HepG2 (cell line): ENCODE measurements around the gene CHST11.

Source experiments
- ELF1 ChIP-seq: sonication (generic); formaldehyde crosslinking; IDR thresholded peaks from 2 replicates; pipeline ENCODE4 v1.4.0; 2020; ENCODE audit warnings: missing genetic modification reagents
- PBX3 ChIP-seq: sonication (generic); formaldehyde crosslinking; IDR thresholded peaks from 2 replicates; pipeline ENCODE4 v1.8.1; 2023; ENCODE audit warnings: missing genetic modification reagents, inconsistent platforms, borderline replicate concordance
- ZNF577 ChIP-seq: sonication (generic); formaldehyde crosslinking; IDR thresholded peaks from 2 replicates; pipeline ENCODE4 v1.4.0; 2020; ENCODE audit warnings: mild to moderate bottlenecking, low read depth, missing genetic modification reagents, borderline replicate concordance
- ZNF776 ChIP-seq: sonication (generic); formaldehyde crosslinking; IDR thresholded peaks from 2 replicates; pipeline ENCODE4 v1.4.0; 2020; ENCODE audit warnings: mild to moderate bottlenecking, missing genetic modification reagents
- TF ChIP-seq, protein P1 (sequence below): sonication (generic); formaldehyde crosslinking; IDR thresholded peaks from 2 replicates; pipeline ENCODE4 v1.5.0; 2020; ENCODE audit warnings: mild to moderate bottlenecking, missing genetic modification reagents, moderate library complexity
- TF ChIP-seq, protein P2 (sequence below), 2 experiments: IDR thresholded peaks; 2 replicates each; pipeline ENCODE4 v1.6.1; 2011 to 2012; ENCODE audit warnings: low read length in 2 of 2, borderline replicate concordance in 1 of 2, low read depth in 1 of 2, mild to moderate bottlenecking in 1 of 2, moderate library complexity in 1 of 2

DNA sequence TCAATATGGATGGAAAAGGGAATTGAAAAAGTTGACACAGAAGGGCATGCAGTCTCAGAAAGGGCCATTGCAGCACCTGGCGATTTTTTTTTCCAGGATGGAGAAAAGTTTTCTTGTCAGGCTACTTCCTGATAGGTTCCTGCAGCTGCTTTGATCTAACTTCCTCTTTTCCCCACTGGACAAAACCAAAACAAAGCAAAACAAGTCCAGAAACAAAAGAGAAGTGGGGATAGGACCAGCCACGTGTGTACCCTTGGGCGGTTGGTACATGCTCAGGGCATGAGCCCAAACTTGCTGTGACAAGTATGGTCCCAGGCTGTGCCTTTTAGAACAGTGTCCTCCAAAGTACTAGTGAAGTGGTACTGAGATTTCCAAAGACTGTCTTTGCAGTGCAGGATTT is 89.8 kb downstream of the CHST11 start:
- TF ChIP-seq ELF1 (CRISPR knock-in tag) (no peak), ZNF776 (no peak), ZNF577 (CRISPR knock-in tag) (no peak), PBX3 (CRISPR knock-in tag) (no peak)
- TF ChIP-seq, protein P1, sequence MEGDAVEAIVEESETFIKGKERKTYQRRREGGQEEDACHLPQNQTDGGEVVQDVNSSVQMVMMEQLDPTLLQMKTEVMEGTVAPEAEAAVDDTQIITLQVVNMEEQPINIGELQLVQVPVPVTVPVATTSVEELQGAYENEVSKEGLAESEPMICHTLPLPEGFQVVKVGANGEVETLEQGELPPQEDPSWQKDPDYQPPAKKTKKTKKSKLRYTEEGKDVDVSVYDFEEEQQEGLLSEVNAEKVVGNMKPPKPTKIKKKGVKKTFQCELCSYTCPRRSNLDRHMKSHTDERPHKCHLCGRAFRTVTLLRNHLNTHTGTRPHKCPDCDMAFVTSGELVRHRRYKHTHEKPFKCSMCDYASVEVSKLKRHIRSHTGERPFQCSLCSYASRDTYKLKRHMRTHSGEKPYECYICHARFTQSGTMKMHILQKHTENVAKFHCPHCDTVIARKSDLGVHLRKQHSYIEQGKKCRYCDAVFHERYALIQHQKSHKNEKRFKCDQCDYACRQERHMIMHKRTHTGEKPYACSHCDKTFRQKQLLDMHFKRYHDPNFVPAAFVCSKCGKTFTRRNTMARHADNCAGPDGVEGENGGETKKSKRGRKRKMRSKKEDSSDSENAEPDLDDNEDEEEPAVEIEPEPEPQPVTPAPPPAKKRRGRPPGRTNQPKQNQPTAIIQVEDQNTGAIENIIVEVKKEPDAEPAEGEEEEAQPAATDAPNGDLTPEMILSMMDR = no peak
- TF ChIP-seq, protein P2, sequence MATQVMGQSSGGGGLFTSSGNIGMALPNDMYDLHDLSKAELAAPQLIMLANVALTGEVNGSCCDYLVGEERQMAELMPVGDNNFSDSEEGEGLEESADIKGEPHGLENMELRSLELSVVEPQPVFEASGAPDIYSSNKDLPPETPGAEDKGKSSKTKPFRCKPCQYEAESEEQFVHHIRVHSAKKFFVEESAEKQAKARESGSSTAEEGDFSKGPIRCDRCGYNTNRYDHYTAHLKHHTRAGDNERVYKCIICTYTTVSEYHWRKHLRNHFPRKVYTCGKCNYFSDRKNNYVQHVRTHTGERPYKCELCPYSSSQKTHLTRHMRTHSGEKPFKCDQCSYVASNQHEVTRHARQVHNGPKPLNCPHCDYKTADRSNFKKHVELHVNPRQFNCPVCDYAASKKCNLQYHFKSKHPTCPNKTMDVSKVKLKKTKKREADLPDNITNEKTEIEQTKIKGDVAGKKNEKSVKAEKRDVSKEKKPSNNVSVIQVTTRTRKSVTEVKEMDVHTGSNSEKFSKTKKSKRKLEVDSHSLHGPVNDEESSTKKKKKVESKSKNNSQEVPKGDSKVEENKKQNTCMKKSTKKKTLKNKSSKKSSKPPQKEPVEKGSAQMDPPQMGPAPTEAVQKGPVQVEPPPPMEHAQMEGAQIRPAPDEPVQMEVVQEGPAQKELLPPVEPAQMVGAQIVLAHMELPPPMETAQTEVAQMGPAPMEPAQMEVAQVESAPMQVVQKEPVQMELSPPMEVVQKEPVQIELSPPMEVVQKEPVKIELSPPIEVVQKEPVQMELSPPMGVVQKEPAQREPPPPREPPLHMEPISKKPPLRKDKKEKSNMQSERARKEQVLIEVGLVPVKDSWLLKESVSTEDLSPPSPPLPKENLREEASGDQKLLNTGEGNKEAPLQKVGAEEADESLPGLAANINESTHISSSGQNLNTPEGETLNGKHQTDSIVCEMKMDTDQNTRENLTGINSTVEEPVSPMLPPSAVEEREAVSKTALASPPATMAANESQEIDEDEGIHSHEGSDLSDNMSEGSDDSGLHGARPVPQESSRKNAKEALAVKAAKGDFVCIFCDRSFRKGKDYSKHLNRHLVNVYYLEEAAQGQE (IDR thresholded peaks at IDR 0.05; ENCODE audit: borderline replicate concordance in 1 of 2, low read depth in 1 of 2, low read length in 2 of 2) = no peak
